Stimulated activated CD8-positive, alpha-beta memory T cell treated with anti-CD3 and anti-CD28 coated beads, Interleukin-4, amount 100 ng/mL, for 48 hours (primary cell): Measurements from ENCODE around the gene RAD9A.

Experiments used
- DNase-seq: peaks from one replicate; pipeline ENCODE4 v3.0.0-alpha.2; 2020

Gene RAD9A

DNA sequence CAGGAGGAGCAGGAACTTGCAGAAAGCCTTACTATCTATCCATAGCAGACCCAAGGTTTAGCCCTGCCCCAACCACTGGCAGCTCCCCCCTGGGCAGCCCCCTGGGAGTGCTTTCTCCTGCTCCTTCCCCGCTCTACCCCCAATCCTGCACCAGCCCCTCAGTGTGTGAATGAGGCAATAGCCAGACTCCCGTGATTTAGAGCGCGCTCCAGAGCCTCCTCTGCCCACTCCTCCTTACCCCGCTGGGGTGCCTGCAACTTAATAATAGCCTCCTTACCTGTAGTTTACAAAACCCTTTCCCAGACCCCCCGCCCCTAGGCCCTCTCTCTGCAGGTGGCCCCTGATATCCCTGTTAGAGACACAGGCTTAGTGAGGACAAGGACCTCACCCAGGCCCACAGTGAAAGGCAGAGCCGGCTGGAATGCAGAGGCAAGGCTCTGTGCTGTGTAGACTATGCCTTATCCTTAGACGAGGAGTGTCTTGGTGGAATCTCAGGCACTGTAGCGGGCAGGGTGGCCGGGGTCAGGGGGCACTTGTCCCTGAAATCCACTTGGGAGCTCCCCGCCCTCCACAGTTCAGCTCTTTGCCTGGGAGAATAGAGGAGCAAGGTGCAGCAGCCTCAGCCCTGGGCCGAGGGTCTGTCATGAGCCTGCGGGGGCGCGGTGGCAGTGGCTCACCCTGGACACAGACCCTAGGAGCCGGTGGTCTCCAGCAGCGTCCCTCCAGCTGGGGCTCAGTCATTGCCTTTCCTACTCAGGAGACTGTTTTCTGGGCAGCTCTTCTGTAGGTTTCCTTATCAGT is 19.4 kb downstream of the RAD9A start:
- DNase-seq: no peak

DNA sequence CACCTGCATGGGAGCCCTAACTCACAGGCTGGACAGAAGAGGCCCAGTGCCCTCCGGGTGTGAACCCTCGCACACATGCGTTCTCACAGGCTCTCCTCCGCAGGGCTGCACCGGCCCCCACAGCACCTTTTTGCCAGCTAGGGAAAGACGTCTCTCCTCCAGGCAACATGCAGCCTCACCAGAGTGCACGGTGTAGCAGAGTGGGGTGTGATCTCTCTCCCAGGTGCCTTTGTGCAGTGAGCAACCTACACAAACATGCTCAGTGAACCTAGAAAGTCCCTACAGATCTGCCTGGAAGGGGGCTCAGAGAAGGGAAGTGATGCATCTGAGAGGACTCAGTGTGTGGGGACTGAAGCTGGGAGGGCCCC is 20.0 kb downstream of the RAD9A start:
- DNase-seq: no peak

DNA sequence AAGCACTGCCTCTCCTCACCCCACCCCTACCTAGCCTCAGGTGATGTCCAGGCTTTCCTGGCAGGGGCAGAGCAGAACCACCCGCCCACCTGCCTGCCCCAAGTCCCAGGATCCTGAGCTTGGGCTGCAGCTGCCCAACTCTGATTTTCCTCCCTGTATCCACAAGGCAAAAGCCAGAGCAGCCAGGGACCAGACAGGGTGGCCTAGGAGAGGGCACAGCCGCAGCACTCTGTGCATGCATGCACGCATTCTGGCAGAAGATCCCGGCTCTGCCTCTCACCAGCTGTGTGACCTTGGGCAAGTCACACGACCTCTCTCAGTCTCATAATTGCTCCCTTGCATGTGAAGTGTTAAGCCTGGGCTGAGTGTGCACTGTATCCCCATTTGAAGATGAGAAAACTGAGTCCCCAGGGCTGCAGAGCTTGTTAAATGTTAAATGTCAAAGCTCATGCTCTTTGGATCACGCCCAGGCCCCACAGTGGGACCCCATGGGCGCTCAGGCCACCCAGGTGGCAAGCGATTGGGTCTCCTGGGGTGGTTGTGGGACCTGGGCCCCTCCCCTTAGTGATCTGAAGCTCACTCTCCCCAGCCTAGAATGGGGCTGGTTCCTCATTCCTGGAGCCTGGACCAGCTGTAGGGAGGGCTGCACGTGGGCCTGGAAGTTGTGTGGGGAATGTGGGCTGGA is 20.9 kb downstream of the RAD9A start:
- no peak for DNase-seq

DNA sequence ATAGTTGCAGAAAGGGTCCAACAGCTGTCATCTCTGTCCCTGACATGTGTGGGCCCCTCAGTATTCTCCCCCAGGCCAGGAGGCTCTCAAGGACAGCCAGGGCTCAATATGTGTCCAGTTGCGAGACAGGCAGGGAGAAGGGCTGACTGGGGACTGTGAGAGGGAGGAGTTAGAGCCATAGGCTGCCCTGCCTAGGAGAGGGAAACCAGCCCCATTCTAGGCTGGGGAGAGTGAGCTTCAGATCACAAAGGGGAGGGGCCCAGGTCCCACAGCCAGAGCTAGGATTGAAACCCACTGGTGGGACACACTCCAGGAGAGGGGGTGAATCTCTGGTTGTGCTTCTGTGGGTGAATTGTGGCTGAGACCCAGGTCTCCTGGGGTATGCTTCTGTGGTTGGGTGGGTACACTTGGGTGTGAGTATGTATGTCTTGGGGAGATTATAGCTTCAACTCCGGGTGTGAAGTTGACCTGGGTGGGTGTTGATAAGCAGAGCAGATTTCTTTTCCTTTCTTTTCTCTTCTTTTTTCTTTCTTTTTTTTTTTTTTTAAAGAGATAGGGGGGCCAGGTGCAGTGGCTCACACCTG is 21.6 kb downstream of the RAD9A start:
- DNase-seq: no peak

DNA sequence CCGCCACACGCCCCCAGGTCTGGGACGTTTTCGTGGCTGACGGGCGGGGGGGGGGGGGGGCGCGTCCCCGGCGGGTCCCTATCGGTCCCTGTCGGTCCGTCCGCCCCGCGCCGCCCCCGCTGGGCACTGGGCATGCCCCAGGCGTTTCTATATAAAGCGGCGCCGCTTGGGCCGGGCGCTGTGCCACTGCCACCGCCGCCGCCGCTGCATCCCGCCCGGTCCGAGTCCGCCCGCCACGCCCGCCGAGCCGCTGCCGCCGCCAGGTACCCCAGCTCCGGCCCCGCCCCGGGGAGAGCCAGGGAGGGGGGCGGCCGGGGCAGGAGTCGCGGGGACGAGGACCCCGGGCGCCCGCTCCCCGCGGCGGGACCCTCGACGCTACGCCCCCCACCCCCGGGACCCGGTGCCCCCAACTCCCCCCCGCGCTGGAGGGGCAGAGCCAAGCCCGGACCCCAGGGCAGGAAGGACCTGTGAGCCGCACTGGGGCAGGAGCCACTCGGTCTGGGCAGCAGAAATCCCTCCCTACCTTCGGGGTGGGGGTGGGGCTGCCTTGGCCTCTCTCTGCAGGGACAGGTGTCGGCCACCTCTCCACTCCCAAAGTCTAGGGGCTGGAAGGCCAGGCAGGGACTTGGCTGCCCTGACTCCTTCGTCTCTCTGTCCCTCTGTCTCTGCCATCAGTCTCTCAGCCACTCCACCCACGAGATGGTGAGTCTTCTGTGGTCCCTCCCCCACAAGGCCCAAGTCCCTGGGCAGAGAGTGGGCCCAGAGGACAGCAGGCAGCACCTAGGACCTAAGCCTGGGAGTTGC is 23.9 kb downstream of the RAD9A start, which contains the start of gene CARNS1:
CARNS1 (plus strand) TSS at position 178 of the 804 bp plus-strand sequence; CDS start at position 700, 522 bp downstream.
- no peak for DNase-seq

DNA sequence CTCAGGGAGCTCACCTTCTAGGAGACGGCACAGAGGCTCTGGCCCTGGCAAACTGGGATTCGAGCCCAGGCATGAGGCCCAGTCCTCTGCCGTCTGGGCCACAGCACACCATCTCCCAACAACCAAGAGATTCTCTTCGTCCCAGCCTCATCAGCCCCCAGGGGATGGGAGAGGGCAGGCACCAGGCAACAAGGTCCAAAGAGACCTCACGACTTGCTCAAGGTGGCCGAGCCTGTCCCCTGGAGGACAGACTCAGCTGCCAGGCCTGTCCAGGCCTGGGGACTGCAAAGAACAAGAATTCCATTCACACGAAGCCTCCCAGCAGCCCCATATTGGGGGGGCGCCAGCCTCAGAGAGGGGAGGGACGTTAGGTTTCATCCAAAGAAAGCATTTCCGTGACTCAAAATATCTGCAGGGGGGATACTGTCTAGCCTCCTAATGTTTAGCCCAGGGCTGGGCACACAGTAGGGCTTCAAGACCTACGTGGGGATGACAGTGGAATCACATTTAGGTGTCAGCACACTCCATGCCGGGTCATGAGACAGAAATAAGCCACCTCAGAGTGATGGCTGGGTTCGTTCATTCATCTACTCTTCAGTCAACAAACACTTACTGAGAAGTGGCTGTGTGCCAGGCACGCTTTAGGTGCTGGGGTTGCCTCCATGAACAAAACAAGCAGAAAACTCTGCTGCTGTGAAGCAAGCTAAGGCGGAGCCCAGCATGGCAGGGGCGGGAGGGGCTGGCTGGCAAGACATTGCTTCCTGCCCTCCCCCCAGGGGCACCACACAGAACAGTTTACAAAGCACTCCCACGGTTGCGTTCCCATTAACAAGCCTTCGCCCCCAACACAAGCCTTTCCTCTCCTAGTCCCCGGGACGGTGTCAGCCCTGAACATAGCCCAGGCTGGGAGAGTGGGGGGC is 24.9 kb downstream of the RAD9A start:
- peak; percentile 66 for DNase-seq

DNA sequence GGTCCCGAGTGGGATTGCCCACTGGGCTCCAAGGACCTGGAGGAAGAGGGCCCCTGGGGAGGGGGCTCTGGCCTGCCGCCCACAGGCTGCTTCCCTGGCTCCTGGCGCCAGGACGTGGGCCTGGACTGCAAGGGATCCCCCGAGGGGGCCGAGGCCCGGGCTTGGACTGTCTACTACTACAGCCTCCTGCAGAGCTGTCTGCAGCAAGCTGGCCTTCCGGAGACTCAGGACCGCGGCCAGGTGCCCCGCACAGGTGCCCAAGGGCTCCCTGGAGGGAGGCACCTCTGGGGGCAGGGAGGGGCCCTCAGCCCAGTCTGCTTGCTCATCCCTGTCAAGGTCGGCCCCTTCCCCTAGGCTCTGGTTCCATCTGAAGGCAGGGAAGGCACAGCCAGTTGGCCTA is 25.6 kb downstream of the RAD9A start:
- DNase-seq: no peak

DNA sequence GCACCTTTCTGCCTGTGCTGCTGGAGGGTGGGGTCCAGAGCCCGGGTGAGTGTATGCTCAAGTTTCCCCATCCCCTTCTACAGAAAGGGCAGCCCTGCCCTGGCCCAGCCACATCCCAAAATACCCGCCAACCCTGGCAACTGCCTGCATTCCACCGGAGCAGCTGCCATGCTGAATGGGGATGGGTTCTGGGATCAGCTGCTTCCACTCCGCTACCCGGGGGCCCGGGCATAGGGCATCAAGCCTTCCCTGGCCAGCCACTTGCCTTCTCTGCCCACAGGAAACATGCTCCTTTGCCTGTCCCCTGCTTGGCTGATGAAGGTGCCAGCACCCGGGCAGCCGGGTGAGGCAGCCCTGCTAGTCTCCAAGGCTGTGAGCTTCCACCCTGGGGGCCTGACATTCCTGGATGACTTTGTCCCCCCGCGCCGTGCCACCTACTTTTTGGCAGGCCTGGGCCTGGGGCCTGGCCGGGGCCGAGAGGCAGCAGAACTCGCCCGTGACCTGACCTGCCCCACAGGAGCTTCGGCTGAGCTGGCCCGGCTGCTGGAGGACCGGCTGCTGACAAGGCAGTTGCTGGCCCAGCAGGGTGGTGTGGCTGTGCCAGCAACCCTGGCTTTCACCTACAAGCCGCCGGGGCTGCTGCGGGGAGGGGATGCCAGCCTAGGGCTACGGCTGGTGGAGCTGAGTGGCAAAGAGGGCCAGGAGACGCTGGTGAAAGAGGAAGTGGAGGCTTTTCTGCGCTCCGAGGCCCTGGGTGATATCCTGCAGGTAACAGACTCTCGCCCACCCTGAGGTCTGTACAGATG is 26.9 kb downstream of the RAD9A start:
- peak; percentile 52 for DNase-seq

DNA sequence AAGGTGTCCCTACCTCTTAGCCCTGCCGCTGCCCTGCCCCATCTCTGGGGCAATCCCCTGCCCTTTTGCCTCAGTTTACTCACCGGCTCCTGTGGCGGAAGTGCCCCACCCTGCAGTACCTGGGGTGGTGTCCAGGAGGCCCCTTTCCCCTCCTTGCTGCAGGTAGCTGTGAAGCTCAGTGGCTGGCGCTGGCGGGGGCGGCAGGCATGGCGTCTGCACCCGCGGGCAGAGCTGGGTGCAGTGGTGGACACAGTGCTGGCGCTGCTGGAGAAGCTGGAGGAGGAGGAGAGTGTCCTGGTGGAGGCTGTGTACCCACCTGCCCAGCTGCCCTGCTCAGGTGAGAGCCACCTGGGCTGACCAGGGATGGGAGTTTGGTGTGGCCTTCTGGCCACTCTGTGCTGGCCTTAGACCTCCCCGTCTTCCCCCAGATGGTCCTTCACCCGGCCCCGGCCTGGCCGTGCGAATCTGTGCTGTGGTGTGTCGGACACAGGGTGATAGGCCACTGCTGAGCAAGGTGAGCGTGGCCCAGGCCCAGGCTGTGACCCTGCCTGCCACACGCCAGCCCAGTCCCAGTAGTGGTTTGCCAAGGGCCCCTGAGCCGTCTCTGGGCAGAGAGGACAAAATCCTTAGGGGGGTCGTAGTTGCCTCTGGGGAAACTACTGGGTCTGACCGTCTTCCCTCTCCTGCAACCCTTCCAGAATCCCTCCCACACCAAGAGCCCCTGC is 27.7 kb downstream of the RAD9A start:
- peak; percentile 33 for DNase-seq

DNA sequence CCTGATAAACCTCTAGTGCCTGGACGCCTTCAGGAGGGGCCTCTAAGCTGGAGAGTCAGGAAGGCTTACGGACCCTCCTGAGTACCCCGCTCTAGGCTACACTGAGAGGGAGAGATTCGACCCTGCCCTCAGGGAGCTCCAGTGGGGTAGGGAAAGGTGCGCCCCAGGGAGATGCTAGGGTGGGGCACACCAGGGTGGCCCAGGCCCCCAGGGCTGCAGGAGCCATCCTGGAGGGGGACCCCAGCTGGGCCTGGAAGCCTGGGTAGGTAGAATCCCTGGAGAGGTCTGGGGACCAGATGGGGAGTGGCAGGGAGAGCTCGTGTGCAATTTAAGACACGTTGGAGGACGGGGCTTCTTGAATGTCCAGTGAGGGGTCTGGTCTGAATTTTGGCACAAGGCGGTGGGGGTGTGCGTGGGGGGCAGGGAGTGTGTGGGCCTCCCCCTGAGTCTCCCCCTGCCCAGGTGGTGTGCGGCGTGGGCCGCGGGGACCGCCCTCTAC is 28.4 kb downstream of the RAD9A start:
- peak; percentile 36 for DNase-seq

DNA sequence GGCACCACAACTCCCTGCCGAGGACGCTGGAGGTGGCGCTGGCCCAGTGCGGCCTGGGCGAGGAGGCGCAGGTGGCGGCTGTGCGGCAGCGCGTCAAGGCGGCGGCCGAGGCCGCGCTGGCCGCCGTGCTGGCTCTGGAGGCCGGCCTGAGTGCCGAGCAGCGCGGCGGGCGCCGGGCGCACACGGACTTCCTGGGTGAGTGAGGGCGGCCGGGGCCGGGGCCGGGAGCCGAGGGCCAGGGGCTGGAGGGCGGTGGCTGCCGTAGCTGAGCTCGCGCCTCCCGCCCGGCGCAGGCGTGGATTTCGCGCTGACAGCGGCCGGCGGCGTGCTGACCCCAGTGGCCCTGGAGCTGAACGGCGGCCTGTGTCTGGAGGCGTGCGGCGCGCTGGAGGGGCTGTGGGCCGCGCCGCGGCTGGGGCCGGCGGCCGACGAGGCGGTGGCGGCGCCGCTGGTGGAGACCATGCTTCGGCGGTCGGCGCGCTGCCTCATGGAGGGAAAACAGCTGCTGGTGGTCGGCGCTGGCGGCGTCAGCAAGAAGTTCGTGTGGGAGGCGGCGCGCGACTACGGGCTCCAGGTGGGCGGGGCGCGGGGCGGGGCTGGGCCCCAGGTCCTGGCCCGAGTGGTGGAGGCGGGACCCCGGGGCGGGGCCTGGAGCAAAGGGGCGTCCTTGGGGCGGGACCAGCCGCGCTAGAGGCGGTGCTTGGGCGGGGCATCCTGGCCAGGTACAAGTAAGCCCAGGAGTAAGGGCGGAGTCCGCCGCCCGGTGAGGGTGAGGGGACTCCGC is 29.1 kb downstream of the RAD9A start:
- DNase-seq: peak; percentile 99

DNA sequence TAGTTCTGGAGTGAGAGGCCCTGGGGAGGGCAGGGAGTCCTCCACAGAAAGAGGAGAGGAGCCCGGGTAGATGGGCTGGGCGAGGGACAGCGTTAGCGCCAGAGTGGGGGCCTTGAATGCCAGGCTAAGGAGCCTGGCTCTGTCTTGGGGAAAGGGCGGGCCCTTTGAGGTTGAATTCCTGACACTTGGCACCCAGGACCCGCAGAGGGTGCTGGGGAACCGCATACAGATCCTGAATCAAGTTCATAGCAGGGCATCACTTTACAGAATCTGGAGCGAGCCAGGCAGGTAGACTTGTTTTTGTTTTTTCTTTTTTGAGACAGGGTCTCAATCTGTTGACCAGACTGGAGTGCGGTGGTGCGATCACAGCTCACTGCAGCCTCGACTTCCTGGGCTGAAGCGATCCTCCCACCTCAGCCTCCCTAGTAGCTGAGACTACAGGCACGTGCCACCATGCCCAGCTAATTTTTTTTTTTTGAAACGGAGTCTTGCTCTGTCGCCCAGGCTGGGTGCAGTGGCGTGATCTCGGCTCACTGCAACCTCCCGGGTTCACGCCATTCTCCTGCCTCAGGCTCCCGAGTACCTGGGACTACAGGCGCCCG is 29.7 kb downstream of the RAD9A start:
- no peak for DNase-seq

DNA sequence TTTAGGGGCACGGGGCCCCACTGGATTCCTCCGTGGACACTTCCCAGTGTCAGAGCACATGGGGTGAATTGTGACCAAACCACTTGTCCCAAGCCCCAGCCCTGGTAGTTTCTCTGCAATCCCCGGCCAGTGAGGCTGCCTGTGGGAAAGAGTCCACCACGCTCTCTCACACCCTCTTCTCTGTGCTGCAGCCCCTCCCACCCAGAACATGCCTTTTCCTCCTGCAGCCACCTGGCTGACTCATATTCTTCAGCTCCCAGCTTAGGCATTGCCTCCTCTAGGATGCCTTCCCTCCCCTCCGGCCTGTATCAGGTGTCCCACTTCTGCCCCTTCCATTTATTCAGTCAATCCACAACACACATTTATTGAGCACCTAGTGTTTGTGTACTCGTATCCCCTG is 31.1 kb downstream of the RAD9A start:
- DNase-seq: no peak

DNA sequence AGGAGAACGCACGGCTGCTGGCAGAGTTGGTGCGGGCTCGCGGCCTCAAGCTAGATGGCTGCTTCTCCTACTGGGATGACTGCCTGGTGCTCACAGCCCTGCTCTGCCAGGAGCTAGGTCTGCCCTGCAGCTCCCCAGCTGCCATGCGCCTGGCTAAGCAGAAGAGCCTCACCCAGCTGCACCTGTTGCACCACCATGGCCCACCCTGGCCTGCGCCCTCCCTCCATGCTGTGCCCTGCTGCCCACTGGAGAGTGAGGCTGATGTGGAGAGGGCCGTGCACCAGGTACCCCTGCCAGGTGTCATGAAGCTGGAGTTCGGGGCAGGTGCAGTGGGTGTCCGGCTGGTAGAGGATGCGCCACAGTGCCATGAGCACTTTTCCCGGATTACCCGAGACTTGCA is 31.7 kb downstream of the RAD9A start:
- DNase-seq: no peak

DNA sequence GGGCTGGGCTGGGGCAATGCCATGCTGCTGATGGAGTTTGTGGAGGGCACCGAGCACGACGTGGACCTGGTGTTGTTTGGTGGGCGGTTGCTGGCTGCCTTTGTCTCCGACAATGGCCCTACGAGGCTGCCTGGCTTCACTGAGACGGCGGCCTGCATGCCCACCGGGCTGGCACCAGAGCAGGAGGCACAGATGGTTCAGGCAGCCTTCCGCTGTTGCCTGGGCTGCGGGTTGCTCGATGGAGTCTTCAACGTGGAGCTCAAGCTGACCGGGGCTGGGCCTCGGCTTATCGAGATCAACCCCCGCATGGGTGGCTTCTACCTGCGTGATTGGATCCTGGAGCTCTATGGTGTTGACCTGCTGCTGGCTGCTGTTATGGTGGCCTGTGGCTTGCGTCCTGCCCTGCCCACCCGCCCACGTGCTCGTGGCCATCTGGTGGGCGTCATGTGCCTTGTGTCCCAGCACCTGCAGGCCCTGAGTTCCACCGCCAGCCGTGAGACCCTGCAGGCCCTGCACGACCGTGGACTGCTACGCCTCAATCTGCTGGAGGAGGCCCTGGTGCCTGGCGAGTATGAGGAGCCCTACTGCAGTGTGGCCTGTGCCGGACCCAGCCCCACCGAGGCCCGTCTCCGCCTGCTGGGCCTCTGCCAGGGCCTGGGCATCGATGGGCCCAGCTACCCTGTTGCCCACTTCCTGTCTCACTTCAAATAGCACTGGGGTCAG is 32.3 kb downstream of the RAD9A start:
- DNase-seq: no peak

DNA sequence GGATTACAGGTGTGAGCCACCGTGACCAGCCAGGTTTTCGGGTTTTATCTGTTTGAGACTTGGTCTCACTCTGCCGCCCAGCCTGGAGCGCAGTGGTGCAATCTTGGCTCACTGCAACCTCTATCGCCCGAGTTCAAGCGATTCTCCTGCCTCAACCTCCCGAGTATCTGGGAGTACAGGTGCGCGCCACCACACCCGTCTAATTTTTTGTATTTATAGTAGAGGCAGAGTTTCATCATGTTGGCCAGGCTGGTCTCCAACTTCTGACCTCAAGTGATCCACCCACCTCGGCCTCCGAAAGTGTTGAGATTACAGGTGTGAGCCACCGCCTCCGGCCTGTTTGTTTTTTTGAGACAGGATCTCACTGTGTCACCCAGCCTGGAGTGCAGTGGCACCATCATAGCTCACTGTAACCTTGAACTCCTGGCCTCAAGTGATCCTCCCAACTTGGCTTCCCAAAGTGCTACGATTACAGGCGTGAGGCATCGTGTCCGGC is 35.6 kb downstream of the RAD9A start:
- DNase-seq: peak; percentile 51

DNA sequence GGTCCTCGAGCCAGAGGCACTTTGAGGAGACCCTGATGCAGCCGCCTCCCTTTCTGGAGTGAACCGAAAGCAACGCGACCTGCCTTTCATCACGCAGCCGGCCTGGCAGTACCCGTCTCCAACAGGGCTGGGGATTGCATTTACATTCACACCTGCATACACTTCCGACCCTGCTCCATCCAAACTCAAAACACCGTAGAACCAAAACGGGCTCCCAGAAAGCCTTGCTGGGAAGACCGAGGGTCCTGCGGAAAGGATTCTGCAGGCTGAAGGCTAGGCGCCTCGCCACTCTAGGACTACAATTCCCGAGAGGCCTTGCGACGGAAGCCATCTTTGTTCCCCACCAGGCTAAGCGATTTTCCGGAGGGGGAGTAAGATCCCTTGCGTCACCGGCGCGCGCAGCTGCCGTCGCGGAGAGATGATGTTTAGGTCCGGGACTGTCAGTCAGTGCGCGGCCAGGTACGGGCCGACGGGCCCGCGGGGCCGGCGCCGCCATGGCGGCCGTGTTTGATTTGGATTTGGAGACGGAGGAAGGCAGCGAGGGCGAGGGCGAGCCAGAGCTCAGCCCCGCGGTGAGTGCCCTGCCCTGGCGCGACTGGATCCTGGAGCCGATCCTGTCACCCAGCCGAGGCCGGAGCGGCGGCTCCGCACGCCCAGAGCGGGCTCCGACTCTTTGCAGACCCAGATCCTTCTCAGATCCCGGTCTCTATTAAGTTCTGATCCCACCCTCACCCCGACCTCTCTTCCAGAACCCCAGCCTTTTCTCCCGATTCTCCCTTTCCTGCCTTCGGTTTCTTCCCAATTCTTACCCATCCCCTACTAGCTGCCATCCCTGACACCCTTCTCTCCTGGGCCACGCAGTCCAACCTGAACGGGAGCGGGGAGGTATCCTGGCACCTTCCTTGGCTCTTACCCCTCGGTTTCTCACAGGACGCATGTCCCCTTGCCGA is 36.5 kb downstream of the RAD9A start, which contains the start of gene RPS6KB2:
RPS6KB2 (plus strand) TSS at position 443 of the 950 bp plus-strand sequence; CDS start at position 495, 52 bp downstream.
- peak; percentile 100 for DNase-seq
